Pons (tissue), 1 donor: Measurements from ENCODE around the gene C6orf120.
A peak's percentile ranks its signal among the peaks of the same experiment; 100 is the strongest.
"Not testable (repeated sequence)": the region's sequence is repeated elsewhere in the genome, so short reads cannot be mapped to it uniquely, and the experiment has no call there.

ENCODE experiments used
- DNase-seq: peaks from one replicate; pipeline ENCODE4 v3.0.0-alpha.2; 2016; ENCODE audit warnings: low spot score

The C6orf120 gene

DNA sequence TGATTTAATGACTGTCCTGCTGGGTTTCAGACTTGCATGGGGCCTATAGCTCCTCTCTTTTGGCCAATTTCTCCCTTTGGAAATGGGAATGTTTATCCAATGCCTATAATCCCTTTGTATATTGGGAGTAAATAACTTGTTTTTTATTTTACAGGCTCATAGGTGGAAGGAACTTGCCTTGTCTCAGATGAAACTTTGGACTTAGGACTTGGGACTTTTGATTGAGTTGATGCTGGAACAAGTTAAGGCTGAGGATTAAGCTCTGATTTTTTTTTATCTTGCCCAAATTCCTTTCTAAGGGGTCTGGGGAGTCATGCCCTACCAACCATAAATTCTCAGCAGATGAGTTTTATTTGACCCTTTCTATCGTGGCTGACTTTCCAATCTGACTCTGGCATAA lies 23.6 kb upstream of the C6orf120 start:
- DNase-seq, result no peak

DNA sequence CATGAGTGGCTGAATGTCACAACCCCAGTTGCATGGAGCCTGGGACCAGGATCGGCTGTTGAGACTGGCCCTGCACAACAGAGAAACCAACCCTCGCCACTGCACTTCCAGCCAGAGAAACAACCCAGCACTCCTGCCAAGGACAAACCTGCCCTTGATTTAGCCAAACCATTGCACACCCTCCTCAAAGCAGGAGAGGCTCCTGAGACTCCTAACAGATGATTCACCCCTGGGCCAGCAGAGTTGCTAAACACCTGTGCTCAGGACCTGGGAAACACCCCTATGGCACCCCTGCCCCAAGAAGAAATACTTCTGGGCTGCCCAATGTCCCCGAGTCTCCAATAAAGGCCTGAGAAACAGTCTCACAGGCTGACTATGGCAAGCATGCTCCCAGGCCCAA lies 17.9 kb upstream of the C6orf120 start:
- DNase-seq, result no peak

DNA sequence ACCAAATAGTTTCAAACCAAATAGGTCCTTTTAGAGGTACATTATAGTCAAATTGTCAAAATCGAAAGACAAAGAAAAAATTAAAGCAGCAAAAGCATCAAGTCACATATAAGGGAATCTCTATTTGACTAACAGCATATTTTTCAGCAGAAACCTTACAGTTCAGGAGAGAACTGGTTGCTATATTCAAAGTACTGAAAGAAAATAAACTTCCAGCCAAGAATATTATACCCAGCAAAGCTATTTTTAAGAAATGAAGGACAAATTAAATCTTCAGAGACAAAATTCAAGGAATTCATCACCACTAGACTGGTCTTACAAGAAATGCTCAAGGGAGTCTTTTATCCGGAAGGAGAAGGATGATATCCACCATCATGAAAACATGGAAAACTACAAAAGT lies 16.1 kb upstream of the C6orf120 start:
- no peak for DNase-seq

DNA sequence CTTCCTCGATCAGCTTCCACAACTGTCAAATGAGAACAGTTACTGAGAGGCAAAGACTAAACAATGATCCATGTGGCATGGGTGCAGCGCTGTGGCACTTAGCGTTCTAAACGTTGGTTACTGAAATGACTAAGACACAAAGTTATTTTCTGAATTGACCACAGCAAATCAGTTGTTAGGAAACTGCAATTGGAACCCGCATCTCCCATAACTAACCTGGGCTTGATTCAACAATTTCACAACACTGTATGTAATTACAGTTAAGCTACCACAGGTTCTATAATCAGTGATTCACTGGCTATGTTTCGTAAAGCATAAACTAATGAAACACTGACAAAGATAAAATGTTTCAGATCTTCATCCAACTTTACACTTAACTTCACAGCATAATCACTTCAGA lies 12.6 kb upstream of the C6orf120 start:
- DNase-seq, result no peak

DNA sequence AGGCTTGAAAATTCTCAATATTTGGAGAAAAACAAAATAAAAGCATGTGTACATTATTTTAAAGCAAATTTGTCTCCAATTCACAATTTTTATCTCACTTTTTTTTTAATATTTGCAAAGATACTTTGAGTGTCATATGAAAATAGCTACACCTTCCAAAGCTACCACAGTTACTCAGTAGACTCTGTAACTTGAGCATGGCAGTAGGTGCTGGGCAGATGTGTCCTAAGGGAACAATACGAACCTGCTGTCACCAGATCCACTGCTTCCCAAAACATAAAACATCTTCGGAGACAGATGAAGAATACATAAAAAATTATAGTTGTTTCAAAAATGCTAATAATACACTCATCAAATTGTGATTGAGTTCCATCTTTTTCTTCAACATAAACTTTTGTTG lies 10.7 kb upstream of the C6orf120 start:
- no peak for DNase-seq

DNA sequence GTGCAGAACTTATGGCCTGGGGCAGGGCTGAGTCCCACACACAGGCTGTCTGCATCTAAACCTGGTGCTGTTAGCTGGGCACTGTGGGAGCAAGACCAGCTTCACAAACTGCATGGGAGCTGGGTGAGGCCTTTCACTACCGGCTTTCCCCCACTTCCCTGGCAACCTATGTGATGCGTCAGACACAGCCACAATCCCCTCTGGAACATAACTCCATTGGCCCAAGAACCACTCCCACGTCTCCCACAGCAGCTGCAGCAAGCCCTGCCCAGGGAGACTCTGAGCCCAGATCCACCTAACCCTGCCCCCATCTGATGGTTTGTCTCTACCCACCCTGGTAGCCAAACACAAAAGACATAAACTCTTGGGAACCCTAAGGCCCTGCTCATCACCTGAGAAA lies 9.4 kb upstream of the C6orf120 start:
- no peak for DNase-seq

DNA sequence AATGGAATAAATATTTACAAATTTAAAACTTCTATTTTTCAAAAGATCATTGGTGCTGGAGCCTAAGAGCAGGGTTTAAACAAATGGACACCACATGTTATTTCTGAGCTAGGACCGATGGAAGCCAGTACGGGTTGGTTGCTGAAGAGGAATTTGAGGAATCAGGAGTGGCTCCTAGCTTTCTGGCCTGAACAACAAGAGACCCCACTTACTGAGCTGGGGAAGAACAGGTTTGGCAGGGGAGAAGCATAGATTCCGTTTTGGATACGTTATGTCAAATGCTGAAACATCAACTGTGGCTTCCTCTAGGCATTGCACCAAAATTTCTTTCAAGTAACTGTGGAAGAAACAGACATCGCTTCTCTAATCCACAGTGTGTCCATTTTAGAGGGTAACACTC lies 6.8 kb upstream of the C6orf120 start:
- no peak for DNase-seq

DNA sequence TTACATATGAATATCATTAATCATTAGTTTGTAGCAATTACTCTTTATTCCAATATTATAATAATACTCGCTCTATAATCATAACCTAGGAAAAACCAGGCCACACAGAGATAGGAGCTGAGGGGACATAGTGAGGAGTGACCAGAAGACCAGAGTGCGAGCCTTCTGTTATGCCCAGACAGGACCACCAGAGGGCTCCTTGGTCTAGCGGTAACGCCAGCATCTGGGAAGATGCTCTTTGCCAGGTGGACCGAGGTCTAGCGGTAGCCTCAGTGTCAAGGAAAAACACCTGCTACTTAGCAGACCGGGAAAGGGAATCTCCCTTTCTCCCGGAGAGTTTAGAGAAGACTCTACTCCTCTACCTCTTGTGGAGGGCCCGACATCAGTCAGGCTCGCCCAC lies 4.8 kb upstream of the C6orf120 start:
- not testable (repeated sequence) for DNase-seq

DNA sequence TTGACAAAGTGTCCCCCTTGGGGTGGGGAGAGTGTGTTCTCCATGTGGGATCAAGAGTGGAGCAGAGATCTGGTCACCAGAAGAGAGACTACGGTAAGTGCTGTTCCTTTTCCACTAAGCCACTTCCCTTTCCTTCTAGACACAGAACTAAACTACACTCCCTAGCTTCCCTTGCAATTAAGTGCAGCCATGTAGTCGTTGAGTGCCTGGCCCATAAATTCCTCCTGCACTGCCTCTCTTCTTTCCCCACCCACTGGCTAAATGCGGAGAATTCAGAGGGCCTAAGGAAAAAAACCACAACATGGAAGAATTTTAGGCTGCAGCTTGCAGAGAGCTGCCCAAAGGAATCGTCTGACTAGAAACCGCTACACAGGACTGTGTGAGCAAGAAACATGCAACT lies 1.6 kb upstream of the C6orf120 start:
- no peak for DNase-seq

DNA sequence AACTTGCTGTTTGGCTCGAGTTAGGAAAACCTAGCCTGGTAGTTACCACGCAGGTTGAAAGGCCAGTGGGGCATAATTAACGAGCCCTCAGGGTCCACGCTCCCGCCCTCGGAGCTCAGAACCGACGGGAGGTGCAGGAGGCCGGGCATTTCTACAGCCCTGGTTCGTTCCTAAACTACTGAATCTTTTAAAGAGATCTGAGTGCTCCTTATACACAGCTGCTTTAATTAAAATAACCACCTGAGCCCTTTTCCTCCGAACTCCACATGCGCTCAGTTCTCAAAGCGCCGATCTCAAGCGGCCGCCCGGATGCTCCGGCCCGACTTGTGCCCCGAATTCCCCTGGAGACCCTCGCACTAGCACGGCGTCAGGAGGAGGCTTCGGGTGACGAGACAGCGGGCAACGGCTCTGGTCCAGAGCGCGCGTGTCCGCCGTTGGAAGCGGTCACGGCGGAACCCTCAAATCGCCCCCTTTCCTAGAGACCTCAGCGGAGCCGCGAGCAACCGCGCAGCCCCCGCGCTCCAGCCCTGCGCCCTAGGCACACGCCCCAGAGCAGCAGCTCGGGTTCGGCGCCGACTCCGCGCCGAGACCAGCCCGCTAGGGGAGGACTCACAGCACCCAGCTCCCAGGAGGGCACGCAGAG lies 494 bp upstream of the C6orf120 start:
- DNase-seq, result no peak

DNA sequence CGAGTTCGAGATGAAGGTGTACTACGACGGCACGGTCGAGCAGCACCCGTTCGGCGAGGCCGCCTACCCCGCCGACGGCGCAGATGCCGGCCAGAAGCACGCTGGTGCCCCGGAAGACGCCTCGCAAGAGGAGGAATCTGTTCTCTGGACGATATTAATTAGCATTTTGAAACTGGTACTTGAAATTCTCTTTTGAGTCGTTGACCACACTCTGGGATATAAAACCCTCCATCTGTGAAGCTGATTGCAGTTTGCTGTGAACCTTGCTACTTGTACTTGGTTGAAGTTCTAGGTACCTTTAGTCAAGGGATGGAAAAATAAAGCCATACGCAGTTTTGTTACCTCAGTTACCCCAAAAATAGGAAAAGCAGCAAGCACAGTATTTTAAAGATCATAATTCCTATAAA lies 917 bp downstream of the C6orf120 start:
- DNase-seq, result no peak

DNA sequence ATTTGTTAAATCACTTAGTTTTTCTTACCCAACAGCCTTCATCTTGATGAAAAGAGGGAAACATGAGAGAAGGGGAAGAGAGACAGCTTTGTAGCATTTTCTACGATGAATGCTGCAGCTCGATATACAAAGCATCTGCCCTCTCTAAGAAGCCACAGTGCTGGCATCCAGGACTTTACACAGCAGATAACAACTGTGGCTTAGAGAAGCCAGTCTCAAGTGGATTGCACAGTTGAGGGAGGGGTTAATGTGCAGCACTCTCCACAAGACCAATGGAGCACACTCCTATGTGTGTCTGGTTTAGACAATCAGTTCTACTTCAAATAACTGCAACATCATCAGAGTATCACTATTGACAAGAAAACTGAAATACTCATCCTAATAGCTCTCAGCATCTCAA lies 5.8 kb downstream of the C6orf120 start:
- DNase-seq, result no peak

DNA sequence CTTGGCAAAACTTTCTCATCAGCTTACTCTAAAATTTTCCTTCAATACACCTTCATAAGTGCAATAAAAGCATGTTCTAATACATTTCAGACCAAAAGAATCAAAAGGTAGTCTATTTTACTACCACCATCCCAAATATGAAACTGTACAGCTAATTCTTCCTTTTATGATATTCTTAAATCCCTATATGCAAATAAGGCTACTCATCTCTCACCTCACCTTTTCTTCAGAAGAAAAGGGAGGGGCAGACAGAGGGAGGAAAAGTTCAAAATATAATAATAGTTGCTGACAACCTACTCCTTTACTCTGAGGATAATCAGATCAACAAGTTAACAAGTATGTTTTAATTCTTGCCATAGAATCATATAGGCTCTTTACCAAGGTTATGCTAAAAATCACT lies 7.4 kb downstream of the C6orf120 start:
- no peak for DNase-seq

DNA sequence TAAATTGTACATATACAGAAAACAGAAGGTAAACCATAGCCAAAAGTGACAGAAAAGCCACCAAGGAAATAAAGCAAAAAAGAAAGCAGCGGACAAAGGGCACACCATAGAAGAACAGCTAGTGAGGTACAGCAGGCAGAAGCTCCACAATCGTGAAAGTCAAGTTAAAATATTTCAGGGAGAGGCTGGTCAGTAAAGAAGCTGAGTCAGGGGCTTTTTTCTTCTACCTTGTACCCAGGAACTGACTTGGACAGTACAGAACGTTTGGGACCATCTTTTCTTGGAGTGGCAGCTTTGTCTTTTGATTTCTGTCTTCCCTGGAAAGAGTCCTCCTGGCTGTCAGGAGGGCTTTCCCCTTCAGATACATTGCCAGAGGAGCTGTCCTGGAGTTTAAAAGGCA lies 8.1 kb downstream of the C6orf120 start:
- no peak for DNase-seq

DNA sequence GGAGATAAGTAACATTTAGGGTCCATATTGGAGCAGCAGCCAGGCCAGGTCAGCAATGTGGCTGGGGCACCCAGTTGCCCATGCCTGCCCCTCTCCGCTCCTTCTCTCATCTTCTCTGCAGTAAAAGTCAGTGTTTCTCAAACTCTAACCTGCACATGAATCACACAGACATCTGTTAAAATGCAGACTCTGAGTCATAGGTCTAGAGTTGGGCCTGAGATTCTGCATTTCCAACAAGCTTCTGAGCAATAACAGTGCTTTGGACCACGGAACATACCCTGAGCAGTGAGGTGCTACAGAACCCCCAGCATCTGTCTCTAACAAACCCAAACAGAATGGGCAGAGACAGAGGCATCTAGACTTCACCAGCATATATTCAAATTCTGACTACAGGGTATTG lies 12.3 kb downstream of the C6orf120 start:
- no peak for DNase-seq

DNA sequence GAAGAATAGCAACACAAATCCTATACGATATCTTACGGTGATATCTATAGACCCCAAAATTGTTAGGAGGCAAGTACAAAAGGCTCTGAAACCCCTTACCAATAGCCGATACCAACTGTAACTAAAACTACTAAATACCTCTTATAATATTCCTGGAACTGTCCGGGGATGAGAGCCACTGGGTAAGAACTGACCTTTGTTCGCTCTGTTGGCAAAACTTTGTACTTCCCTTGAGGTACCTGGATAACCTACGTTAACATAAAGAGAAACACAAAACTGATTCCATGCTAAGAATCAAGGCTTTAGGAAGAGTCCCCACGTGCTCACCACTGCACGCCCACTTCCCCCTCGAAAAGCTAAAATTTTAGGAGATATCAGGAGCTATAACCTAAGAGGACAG lies 12.7 kb downstream of the C6orf120 start:
- no peak for DNase-seq

DNA sequence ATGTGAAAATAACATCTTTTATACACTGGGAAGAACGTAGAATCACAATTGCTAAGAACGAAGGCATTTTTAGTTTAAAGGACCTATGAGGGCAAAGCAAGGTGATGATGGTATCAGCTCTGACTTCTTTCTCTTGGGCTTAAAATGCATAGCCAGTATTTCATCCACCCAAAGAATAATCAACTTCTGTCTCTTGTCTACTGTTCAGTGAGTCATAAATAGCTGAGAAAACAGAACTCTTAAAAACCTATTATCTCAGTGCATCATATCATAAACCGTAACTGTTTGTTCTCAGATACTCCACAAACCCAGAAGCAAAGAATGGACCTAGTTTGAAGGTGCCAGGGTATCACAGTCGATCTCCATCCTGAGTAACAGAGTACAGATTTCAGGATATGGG lies 17.2 kb downstream of the C6orf120 start:
- DNase-seq, result no peak

DNA sequence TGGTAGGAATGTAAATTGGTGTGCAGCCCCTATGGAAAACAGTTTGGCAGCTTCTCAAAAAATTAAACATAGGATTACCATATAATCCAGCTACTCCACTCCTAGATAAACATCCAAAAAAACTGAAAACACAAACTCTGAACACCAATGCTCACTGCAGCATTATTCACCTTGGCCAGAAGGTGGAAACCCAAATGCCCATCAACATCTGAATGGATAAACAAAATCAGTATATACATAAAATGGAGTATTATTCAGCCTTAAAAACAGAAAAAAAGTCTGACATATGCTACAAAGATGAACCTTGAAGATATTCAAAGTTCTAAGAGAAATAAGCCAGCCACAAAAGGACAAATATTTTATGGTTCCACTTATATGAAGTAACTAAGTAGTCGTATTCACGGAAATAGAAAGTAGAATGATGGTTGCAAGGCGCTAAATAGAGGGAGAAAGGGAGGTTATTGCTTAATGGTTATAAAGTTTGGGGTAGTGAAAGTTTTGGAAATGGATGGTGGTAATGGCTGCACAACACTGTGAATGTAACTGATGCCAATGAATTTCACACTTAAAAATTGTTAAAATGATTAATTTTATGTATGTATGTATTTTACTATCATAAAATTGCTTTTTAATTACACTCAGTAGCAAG lies 18.4 kb downstream of the C6orf120 start:
- no peak for DNase-seq

DNA sequence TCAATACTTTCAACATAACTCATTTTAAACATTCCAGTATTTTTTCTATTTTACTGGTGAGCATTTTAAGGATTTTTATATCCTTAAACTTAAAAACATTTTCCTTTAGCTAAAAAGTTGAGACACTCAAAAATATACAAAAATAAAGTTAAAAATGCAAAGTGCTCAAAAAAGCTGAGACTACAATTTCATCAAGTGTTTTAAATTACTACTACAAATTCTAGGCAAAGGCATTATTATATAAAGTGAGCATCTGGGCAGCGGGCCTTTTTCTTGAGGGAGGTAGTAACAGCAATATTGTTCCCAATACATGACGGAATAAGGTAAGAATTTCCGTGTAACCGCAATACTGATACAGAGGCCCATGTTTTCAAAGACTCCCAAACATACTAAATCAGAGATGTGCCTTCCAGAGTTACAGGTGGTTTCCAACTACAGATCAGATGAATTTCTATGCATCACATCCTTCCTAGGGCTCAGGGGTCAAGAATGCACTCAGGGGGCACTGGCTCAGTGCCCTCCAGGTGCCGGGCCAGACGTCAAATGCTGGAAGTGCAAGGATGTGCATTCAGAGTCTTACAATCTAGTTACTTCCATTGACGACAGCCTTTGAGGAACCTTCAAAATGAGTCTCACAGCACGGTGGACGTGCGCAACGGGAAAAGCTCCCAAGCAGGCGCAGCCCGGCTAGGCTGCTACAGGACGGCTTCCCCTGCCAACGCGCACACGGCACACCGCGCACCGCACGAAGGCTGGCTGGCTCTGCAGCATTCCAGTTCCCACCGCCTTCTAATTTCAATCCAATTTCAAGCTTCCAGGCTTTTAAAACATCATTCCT lies 20.7 kb downstream of the C6orf120 start:
- DNase-seq, result peak; percentile 44

DNA sequence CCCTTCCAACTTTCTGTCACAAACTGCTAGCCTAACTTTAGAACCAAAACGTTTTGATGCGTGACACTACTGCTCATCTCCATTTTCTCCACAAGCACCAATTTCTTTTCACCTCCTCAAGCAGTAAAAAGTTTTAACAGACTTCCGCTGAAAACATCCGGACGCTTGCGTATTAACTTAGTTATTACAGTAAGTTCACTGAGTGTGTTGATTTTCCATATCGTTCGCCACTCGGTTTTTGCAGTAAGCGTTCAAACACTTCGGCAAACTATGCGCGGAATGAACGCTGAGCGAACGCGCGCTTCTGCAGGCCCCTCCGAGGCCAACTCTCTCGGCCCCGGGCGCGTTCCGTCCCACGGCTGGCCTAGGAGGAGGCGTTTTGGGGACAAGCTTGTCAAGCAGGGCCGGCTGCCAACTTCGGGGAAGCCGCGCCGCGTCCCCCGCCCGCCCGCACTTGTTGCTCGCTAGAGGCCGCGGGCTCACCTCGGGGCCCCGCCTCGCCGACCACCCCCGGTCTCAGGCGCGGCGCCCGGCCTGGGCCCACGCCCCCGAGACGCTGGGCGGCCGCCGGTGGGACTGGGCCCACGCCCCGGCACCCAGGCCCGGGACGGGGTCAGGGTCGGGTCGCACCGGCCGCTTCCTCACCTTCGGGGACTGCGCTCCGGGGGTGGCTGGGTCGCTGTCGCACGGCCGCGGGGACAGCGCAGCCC lies 21.4 kb downstream of the C6orf120 start:
- peak; percentile 57 for DNase-seq

DNA sequence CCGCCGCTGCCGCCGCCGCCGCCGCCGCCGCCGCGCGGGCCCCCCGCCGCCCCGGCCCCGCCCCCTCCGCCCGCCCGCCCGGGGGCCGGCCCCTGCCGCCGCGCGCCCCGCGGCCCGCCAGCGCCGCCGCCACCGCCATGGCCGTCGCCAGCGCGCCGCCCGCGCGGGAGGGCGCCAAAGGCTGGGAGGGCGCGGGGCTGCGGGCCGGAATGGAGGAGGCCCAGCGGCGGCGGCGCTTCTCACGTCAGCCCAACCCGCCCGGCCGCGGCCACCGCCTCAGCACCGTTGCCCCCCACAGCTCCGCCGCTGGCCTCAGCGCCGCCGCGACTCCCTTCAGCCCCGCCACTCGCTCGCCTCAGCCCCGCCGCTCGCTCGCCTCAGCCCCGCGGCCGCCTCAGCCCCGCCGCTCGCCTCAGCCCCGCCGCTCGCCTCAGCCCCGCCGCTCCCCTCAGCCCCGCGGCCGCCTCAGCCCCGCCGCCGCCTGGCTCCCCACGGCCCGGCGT lies 22.1 kb downstream of the C6orf120 start:
- DNase-seq, result no peak

DNA sequence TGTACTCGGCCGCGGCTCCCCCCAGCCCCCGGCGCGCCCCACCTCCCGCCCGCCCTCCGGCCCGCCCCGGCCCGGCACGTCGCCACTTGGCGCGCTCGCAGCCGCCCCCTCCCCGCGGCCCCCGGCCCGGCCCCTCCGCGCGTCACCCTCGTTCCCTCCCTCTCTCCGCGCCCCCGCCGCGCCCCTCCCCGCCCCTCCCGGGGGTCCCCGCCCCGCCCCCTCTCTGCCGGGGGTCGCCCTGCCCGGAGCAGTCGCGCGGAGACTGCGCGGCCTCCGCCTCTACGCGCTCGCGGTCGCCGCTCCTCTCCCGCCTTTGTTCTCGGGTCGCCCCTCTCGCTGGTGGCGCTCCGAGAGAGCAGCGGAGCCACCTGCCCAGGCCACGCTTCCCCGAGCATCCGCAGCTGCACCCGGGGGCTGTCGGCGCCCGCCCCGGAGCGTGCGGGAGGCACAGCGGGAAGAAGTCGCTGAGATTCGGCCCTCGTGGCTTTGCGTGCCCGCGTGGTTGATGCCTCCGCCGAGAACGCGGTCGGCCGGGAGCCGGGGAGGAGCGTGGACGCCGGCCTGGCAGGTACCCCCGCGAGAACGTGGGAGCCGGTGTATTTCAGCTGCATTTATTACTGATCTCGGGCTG lies 22.7 kb downstream of the C6orf120 start, which contains the start of gene PHF10:
TSS of gene PHF10 (minus strand) at position 7 of the 631 bp plus-strand sequence. CDS start 569 bp downstream, outside the sequence.
- DNase-seq, result peak; percentile 17
